CD4-positive, alpha-beta T cell treated with Interleukin-10 for 1 hour (primary cell): ENCODE data around the gene CCNJL.

Experiments used
- DNase-seq: peaks from one replicate; pipeline ENCODE4 v3.0.0-alpha.2; 2020

Gene CCNJL

DNA sequence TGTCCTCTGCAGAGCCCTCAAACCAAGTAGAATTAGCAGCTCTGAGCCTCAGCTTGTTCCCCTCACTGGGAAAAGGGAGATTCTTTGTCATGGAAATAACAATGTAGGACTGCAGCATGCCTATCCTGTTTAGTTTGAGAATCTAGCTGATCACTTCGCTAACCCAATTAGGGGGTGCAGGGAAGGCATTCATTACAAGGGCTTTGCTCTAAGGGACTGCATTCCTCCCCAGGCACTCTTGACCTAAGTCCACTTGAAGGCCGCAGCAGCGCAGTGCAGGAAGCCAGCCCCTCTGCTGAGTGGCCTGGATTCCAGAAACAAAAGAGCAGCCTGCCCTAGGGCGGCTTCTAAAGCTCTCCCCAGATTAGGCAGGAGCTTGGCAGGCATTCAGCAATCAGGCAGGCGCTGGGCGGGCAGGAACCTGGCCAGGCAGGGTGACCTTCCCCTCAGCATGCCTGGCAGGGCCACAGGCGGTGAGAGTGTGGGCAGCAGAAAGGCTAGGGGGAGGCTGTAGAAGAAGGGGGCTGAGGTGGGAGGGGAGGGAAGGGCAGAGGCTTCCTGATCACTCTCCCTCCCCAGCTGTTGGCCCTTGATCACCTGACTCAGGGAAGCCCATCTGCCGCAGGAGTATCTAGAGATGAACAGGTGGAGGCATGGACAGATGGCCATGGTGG lies 24.8 kb downstream of the CCNJL start:
- DNase-seq, result no peak

DNA sequence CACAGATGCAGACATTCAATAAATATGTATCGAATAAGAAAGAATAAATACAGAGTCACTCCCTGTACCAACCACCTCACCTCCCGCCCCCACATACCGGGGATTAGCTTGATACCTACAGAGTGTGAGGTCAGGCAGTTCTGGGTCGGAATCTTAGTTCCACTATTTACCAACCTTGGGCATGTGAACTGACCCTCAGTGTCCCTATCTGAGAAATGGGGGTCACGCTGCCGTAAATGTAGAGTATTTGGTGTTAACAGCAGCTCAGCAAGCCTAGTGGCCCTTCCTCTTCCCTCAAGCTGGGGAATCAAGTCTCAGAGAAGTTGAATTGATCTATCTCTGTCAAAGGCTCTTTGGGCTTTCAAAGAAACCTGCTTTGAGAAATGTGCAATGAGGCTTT lies 25.4 kb downstream of the CCNJL start:
- no peak for DNase-seq

DNA sequence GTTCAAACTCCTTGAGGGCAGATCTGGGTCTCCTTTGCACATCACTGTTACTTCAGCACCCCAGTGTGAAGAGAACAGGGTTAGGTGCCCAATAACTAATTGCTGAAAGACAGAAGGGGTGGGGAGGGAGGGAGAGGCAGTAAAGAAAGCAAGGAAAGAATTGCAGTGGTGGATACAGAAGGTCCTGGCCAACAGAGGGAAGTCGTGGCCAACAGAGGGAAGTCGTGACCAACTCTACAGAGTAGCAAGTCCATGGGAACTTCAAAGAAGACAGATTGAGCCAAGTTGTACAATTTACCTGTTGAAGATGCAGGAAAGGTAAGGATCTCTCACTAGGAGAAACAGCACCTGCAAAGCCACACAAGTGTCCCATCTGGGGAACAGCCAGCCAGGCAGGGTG lies 27.0 kb downstream of the CCNJL start:
- no peak for DNase-seq

DNA sequence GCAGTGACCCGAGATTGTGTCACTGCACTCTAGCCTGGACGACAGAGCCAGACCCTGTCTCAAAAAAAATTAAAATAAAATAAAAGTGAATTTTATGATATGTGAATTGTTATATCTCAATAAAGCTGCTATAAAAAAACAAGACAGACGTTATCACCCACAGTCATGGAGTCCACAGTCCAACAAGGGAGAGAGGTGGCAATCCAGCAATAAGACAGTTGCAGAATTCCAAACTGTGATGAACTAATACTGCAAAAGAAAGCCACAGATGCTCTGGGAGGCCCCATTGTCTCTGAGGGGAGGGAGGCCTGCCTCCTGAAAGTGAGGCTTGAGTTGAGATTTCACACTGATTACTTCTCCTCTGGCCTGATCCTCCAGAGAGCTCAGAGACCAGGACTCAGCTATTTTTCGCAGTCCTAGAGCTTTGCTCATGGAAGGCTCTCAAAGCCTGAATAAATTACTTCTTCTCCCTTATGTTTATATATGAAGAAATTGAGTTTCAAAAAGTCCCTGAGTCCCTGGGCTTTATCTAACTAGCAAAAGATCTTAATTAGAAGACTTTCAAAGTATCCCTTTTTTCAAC lies 28.0 kb downstream of the CCNJL start:
- DNase-seq, result no peak

DNA sequence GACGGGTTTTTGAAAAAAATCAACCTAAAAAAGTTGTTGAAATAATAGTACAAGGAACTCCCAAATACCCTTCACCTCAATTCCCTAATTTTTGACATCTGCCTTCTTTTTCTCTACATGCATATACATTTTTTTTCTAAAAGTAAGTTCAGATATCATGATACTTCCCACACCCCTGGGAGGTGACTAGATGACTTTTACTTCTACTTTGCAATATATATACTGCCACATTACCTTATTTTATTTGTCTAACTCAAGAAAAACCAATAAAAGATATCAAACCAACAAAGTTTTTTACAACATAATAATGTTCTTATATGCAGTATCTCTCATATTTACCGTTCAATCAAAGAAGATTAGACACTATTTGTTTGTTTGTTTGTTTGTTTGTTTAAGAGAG lies 31.1 kb downstream of the CCNJL start:
- DNase-seq, result no peak

DNA sequence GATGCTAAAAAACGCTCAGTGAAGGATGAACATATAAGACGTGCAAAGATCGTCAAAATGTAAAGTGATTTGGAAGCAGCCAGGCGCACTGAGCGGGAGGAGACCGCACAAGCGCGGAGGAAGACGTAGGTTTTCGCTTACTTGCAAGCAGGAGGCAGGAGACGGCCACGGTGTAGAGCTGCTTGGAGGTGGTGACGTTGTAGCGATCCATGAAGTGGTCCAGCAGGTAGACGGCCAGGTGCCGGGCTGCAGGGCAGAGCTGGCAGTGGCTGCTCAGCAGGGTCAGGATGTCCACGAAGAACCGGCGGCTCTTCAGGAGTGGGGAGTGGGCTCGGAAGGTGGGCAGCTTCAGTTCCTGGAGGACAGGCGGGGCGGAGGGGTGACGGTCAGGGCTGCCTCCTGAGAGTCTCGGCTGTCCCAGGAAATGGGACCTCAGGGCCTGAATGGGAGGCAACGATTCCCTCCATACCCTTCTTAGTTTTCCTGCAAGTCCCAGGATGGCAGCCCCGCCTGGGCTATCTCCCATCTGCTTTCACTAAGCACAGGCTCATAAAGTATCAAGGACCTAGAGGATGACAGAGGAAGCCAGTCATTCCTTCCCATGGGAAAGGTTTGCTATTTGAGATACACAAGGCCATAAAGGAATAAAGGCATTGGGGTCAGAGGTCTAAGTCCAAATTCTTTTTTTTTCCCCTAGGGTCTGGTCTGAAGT lies 31.8 kb downstream of the CCNJL start:
- DNase-seq, result no peak

DNA sequence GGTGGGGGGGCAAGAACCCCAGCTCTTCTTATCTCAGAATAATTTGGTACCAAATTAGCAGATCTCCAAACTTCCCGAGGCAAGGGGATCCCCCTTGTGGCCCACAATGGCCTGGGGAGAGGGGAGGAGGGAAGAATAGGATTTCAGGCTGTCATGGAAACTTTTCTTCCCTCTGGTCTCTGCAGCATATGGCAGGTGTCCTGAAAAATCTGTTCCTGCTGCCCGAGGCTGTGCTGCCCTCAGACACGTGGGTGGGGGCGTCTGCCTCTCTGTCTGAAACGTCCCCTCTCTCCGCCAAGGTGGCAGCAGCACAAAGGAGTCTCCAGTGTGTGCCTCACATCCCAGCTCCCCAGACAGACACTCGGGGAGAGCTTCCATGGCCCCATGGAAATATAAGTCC lies 34.0 kb downstream of the CCNJL start:
- DNase-seq, result no peak

DNA sequence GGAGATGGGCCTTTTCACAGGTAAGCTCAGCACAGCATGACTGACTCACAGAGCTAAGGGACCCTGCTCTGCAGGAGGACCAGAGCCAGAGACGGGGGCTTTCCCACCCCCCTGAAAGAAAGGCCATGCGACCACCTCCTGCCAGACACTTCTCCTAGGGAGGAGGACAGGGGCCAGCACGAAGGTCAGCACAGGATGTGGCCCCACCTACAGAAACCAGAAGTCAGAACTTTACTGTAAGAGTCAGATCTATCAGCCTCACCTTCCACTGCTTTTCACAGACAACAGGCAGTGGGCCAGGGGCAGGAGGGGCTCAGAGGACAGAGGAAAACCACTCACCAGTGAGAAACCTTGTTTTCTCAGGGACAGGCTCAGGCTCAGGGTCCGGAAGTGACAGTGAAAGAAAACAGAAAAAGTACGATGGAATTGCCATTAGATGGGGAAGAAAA lies 37.9 kb downstream of the CCNJL start:
- no peak for DNase-seq

DNA sequence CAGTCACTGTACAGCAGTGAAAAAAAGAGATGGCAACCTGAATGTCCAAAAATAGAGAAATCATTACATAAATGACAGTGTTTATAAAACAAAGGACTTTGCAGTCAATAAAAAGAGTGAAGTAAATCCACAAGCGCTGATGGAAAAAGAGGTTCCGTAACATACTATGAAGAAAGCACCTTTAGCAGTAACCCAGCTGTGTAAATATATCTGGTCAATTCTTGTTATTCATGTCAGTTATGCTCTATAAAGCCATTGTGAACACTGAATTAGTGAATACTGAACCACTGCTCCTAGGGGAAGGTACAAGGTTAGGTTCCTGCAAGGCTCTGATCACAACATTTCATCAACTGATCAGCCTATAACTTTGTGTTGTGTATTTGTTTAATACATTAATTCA lies 39.5 kb downstream of the CCNJL start:
- DNase-seq, result no peak

DNA sequence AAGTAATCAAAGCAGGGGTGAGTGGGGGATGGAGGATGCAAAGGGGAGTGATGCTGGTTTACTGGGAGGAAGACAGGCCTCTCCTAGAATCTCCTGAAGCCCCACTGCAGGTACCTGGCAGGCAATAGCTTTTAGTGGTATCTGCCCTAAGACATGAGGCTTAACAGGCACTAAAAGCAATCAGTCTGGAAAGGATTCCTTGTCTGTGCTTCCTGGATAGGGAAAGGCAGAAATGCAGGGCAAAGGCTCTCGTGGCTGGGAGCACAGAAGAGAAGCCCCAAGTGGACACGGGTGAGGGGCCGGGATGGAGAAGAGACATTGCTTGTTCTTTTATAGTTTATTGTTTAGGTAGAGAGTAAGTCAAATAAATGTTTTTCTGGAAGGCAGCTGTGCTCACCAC lies 40.1 kb downstream of the CCNJL start:
- DNase-seq, result no peak

DNA sequence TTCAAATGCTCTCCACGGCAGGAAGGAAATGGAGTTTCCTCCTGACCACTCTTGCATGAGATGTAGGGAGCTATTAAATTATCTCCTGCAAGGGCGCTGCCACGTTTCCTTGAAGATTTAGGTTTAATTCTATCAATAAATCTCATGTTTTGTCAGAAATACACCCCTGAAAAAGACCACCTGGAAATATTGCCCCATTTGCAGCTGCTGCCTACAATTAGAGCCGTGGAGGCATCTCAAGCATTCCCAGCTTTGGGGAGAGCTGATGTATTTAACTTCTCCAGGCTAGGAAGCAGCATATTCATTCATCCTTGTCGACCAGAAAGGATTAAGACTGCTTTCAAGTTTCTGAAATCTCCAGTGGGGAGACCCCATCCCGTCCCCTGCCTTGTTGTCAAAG lies 40.5 kb downstream of the CCNJL start:
- no peak for DNase-seq

DNA sequence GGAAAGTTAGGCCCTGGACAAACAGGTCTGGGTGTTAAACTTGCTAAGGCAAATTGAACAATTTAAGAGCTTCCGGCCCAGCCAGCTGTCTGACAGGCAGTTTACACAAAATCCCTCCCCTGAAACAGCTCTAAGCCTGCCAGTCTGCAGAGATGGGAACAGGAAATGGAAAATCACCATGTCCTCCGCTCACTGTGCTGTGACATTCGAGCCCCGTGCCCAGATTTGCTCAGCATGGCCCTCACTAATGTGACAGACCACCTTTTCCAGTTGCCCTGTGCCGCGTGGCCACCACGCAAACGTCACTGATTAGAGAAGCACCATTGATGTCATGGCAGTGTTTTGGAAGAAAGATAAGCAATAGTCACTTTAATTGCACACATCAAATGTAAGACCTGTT lies 41.0 kb downstream of the CCNJL start:
- DNase-seq, result no peak

DNA sequence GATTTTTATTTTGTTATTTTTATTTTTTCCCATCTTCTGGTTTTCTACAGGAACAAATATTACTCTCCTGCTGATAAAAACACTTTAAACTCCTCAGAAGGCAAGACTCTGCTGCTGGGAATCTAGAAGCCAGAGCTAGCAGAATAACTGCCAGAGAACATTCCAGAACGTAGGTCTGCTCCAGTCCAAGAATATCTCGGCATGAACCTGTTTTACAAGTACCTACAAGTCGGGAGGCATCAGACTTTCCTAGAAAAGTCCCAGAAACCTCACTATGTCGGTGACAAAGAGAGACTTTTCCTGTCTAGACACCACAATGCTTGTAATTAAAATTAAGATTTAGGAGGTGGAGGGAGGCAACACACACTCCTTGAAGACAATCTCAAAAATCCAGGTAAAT lies 41.7 kb downstream of the CCNJL start:
- no peak for DNase-seq

DNA sequence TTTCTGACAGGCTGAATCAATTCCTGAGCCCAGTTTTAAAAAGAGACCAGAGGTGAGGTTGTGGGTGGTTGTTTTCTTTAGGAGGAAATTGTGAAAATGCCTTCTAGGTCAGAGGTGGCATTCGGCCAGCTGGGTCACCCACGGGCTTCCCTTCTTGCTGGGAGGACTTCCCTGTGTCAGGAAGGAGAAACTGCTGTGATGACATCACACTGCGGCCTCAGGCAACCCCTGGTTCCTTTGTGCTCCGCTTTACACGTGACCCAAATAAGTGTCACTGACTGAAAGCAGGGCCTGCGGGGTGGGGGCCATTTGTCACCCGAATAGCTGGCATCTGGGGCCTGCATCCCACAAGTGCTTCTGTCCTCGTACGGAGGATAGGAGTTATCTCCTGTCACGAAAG lies 43.3 kb downstream of the CCNJL start:
- DNase-seq, result peak; percentile 24

DNA sequence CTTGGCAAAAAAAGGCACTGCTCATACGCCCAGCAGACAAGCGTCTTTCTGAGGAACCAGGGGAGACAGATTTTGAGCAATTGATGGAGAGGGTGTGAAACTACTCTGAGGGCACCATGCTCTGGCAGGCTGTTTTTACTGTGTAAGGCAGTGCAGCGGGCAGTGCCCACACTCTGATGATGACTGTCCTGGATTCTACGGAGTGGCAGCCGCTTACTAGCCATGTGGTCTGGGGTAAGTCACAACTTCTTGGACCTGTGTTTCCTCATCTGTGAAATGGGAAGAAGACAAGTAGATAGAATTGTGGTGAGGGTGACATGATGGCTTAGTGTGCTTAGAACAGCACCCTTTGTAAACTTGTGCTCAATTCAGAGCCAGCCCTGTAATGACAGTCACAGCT lies 44.2 kb downstream of the CCNJL start:
- no peak for DNase-seq

DNA sequence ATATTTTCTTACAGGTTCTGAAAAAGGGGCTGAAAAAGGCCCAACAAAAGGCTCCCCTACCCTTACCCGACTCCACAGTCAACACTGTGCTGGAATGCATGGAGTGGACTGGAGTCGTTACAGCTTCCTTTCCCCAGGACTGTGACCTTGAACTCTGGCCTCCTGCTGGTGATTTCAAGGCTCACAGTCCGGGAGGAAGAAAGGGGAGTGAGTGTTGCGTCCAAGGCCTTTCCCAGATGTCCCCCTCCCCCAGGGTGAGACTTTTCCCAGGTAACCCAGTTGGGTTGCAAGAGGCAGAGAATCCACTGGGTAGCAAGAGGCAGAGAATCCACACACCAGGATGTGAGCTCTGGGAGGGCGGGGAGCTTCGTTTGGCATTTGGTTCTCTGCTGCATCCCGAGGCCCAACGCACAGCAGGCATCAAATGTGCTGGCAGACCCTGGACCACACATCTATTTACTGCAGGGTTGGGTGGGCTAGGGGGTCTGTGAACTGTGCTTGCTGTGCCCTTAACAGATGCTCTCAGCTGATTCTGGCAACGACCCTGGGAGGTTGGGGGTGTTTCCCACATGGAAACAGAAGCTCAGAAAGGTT lies 45.5 kb downstream of the CCNJL start:
- DNase-seq, result no peak

DNA sequence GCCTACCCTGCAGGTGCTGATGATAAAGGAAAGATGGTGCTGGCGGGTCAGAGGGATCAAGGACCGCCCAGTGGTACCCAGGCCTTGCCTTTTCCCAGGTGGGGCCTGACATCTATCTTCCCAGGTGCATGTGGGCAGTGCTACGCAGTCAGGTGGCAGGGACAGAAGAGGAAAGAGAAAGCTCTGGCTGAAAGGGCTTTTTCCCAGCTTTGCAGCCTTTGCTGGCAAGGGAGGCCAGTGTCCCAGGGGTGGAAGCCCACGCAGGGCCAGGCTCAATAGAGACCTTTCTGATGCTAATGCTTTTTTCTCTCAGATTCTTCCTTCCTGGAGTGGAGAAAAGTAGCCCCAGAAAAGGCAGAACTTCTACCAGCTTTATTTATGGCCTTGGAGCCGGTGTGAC lies 46.3 kb downstream of the CCNJL start:
- DNase-seq, result no peak

DNA sequence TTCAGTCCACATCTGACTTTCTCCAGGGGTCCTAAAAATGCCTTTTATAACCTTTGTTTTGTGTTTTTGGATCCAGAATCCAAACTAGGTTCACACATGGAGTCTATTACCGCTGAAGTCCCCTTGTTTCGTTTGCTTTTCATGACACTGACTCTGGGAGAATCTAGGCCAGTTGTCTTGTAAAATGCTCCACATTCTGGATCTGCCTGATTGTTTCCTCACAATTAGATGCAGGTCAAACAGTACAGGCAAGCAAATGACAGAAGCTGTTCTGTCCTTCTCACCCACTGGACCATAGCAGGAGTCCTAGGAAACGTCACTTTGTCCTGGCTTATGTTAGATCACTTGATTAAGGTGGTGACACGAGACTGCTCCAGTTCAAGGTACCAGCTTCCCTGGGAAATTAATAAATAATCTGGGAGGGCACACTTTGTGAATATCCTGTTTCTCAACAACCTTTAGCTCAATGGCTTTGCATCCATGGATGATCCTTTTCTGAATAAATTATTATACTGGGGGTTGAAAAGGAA lies 49.0 kb downstream of the CCNJL start:
- no peak for DNase-seq

DNA sequence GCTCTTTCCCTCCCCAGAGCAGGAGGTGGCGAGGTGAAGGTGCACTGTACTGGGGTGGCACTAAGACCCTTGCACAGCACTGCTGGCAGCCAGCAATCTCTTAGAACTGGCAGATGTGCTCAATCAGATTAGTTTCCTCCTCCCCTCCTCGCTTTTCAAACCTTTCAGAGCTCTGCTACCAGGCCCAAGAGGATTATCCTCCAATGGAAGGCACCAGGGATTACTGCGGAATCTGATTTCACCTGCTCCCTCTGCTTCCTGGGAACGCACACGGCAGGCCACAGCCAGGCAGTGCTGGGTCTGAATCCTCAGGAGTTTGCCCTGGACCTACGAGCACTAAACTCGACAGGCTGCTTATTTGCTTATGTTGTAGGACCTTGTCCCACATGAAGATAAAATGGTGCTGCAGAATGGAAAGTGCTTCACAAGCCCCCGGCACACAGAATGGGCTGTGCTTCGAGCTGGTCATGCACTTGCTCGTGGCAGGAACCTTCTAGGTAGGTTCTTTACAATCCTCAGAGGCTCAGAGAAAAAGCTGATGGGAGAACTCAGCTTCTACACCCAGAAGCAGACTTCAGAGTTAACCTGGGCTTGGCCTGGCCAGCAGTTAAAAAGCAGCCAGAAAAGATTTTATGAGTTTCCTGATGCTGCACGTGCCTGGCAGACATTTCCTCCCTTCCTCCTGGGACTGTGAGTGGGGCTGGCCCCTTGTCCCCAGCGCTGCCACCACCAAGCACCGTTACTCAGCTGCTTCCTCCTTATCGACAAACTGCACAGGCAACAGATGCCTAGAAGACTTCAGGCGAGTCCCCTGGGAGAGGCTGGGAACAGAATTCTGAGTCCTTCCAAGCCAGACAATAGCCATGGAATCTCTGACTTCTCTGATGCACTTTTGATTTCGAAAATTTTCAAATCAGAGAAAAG lies 50.0 kb downstream of the CCNJL start:
- no peak for DNase-seq

DNA sequence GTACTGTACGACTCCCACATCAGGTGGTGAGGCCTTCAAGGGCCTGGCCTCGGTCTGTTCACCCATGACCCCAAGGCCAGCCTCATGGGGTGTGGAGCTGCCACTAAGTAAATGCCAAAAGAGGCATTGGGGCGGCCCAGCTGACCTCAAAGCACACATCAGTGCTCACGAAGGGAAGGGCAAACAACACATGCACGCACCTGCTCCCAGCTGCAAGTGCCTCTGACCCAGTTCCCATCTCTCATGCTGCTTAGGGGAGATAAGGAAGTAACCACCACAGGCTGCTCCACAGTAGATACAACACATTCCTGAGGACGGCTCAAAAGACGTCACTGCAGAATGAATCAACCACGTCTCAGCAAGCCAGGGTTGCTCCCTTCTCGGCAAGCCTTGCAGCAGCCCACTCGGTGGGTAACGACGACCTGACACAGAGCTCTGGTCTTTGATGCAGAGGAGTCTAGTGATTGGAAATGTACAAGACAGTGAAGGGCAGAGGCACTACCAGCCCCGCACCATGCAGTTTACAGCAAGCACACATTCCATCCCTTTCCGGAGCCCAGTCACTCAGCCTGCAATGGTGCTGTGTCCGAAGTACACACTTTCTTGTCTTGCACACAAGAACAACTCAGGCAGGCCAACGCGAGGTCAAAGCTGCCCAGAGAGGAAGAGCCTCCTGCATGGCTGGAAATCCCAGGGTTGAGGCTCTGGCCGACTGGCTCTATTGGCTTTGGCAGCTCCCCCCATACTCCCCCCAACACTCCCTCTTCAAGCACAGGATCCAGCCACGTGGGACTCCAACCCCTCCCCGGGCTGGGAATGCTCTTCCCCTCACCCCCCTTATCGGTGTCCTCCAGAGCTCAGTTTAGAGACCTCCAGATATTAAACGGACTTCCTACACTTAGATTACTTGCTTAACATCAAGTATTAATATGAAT lies 51.2 kb downstream of the CCNJL start:
- DNase-seq, result no peak

DNA sequence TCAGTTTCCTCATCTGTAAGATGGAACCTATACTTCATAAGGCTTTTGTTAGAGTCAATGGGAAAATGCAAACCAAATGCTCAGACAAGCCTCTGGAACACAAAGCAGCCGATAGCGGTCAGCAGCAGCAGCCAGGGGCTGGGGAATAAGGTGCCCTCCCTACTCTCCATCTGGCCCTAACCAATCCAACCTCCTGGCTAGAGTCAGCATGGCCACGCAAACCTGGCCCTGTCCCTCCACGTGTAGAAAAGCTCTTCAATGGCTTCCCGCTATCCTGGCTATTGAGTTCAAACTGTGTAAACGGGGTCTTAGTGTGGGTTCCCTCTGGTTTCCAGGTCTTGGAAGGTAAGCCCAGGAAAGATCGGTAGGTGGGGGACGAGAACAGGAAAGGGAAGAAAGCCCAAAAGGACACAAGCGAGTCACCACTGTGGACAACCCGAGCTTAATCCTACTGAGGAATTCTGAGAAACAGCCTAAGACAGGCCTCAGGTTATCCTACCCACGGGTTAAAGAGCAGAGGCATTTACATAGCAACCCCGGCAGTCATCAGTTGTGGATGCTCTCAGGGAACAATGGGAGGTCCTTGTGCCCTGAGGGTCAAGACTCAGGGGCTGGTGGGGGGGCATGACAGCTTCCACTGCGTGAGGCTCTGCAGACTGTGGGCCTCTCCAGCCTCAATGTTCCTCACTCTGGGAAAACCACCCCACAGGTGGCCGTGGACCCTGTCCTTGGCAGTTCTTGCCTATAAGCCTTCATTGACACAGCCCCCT lies 52.2 kb downstream of the CCNJL start:
- DNase-seq, result no peak
